GM11168 (cell line): ENCODE data around the gene HLA-DOB.

Source experiments
- in situ Hi-C: fragments of 300-500 bp; cut with MboI; formaldehyde crosslinking; loops from one replicate; pipeline ENCODE4 v1.12.0; 2022; ENCODE audit warnings: low sequenced_read_pairs; ENCODE audit not compliant: unreplicated experiment

The HLA-DOB gene

GRCh38 chr6:32843979-32844838 is 27.4 kb upstream of the HLA-DOB start, which contains the start of gene PSMB8:
Gene PSMB8, minus strand, starts transcription at chr6:32844047. Its CDS starts 51 bp downstream, at chr6:32843996.
- in situ Hi-C loops, result no loop called here

DNA sequence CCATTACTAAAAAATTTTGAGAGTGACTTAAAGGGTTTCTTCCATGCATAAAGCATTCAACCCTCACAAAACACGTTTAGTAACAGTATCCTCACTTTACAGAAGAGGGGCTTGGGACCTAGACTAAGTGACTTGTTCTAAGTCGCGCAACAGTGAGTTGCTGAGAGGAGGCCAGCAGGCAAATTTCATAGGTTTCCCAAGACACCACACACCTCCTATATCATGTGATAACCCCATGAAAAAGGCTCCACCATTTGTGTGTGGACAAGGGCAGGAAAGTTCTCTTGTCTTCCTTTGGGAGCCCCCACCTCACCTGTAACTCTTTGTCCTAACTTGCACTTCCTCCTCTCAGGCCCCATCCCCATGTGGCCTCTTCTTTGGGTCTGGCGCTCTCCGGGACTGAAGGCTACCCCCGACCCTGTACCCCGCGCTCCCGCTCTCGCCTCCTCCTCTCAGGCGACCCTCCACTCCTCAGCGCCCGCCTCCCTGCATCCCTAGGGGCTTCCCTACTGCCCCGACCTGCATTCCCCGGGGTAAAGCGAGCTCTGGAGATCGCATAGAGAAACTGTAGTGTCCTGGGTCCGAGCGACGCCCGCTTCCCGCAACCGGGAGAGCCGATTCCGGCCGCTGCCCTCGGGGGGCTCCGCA is 26.7 kb upstream of the HLA-DOB start:
- in situ Hi-C loops, result no loop called here

DNA sequence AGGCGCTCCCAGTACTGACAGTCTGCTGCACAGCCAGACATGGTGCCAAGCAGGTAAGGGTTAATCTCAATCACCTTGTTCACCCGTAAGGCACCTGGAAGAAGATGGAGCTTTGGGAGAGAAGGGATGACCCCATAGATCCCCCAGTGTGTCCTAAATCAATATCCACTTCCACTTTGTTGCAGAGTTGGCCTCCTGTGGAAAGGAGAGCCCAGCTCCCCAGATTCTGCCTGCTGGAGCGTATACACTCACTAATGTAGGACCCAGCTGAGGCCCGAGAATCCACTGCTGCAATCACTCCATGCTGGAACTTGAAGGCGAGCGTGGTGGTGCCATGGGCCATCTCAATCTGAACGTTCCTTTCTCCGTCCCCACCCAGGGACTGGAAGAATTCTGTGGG is 25.9 kb upstream of the HLA-DOB start:
- in situ Hi-C loops, result no loop called here

- in situ Hi-C loops, result no loop called here
These were observed 25.3 kb upstream of the HLA-DOB start for GRCh38 chr6:32842021-32842650.

GRCh38 chr6:32840604-32841246 is 23.9 kb upstream of the HLA-DOB start:
- in situ Hi-C loops, result no loop called here

DNA sequence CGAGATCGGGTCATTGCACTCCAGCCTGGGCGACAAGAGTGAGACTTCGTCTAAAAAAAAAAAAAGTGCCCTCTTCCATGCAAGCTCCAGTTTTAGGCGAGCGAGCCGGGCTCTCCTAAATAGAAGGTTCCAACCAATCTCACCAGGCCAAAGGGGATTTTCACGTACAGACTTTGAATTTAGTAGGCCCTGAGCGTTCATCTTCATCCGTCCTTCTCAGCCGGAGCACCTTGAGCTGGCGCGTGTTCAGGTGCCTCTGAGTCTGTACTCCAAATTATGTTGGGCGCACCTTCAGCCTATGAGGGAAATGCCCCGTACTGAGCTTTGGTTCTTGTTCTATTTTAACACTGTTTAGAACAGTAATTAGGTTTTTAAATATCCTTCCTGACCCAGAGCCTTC is 22.6 kb upstream of the HLA-DOB start:
- in situ Hi-C loops, result no loop called here

DNA sequence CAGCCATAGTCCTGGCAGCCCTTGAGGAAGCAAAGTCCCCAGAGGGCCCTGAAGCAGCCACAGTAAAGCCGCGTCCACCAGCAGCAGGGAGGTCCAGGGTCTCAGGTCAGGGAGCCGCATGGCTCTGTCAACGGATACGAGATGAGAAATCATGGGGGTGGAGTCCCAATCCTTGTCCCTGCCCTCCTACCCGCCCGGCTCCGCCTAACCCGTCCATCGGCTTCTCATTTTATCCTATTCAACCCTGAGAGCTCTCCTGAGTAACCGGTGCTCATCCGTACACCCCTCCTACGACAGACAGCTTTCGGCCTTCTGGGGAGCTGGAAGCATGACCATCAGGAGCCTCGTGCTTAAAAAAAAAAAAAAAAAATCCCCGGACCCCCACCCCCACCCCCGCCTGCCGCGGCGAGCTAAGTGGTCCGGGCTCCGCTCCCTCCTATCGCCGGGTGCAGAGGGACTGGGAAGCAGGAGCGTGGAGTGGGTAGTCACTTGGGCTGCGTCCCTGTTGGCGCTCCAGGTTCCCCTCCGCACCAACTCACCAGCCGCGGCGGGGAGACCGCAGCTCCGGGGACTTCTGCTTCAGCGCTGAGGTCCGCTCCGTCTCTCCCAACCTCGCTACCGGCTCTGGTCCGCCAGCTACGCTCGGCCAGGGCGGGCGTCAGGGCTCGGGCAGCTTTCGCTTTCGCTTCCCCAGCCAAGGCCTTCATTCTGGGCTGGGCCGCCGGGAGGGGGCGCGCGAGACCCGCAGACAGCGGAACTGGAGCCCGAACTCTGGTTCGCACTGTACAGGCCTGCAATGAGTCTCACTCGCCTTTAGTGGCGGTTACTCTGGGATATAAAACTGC is 21.5 kb upstream of the HLA-DOB start, which contains the start of gene TAP2:
TSS of gene TAP2 (minus strand) at position 626 of the 845 bp plus-strand sequence. CDS start at position 120, 506 bp downstream.
- in situ Hi-C loops, result no loop called here

DNA sequence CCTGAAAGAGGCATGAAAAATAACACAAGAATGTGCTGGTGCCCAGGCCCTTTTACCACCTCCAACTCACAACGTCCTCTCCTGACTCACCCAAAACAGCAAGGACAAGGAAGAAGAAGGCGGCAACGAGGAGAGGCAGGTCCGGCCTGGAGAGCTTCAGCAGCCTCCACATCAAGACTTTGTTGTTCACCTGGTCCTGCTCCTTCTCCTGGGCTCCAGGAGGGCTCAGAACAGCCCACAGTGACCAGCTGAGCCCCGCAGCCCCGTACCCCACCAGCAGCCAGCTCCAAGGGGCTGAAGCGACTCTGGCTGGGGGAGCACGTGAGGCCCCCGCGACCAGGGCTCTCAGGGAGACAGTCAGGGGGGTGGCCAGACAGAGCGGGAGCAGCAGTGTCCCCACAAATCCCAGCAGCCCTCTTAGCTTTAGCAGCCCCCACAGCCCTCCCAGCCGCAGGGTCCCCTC is 20.9 kb upstream of the HLA-DOB start:
- in situ Hi-C loops, result no loop called here

DNA sequence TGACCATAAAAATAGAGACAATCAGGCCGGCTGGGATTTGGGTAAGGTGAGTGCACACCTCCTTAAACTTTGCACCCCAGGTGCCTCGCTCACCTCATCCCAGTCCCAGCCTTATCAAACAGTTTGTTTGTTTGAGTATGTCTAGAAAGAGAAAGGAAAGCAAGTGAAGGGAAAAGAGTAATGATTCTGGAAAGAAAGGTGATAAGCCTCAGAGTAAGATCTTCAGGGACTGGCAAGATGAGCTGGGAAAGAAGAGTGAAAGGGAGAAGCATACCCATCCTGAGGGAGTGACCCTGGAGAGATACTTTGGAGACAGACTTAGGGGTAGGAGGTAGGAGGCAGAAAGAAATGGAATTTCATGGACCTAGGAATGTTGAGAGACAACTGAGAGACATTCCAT is 20.1 kb upstream of the HLA-DOB start:
- in situ Hi-C loops, result no loop called here

DNA sequence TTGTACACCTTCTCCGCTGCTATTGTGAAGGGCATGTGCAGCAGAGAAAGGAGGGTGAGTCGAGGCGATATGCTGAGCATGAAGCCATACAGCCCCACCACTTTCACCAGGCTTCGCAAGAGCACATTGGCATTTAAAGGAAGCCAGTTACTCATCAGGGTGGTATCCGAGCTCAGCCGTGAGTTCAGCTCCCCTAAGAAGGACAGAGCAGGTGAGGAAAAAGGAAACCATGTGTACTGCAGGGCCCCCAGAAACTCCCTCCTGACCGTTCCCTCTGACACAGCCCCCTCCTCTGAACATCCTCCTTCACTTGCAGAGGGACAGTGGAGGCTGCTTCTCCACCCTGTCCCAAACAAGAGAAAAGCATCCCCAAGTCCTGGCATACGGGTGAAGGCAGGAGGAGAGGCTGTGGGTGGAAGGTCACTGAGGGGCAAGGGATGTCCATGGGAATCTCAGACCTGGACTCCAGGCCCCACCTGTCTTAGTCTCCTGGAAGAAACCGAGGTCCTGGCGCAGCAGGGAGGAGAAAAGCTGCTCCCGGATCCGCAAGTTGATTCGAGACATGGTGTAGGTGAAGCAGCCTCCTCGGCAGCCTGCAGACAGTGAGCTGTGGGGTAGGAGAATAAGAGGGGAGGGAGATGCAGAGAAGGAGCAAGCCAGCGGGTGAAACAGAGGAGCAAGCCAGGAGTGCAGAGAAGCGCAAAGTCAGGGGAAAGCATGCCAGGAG is 18.5 kb upstream of the HLA-DOB start:
- in situ Hi-C loops, result no loop called here

- in situ Hi-C loops, result loop anchor here (5.0 kb wide), 1 partner anchor 39 kb away; no protein-coding TSS in a partner anchor
These were observed 16.9 kb upstream of the HLA-DOB start for GRCh38 chr6:32833664-32834063.

DNA sequence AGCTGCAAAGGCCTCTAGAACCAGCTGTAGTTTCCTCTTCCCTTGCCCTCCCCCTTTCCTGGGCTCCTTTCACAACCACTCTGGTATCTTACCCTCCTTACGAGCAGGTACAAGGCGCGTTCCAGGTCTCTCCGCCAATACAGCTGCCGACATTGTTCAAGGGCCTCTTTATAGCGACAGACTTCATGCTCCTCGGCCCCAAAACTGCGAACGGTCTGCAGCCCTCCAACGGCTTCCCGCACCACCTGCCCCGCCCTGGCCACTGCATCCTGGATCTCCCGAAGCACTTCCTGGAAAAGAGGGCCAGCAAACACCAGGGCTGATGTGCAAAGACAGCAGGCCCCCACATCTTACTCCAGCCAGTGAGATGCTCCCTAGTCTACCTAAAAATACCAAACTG is 15.7 kb upstream of the HLA-DOB start:
- in situ Hi-C loops, result loop anchor here (5.0 kb wide), 1 partner anchor 40 kb away; no protein-coding TSS in a partner anchor

- in situ Hi-C loops, result loop anchor here (5.0 kb wide), 1 partner anchor 41 kb away; no protein-coding TSS in a partner anchor
These were observed 14.1 kb upstream of the HLA-DOB start for GRCh38 chr6:32830936-32831335.

- in situ Hi-C loops, result loop anchor here (5.0 kb wide), 1 partner anchor 42 kb away; no protein-coding TSS in a partner anchor
These were observed 13.2 kb upstream of the HLA-DOB start for GRCh38 chr6:32830017-32830416.

GRCh38 chr6:32829495-32829894 is 12.7 kb upstream of the HLA-DOB start:
- in situ Hi-C loops, result no loop called here

DNA sequence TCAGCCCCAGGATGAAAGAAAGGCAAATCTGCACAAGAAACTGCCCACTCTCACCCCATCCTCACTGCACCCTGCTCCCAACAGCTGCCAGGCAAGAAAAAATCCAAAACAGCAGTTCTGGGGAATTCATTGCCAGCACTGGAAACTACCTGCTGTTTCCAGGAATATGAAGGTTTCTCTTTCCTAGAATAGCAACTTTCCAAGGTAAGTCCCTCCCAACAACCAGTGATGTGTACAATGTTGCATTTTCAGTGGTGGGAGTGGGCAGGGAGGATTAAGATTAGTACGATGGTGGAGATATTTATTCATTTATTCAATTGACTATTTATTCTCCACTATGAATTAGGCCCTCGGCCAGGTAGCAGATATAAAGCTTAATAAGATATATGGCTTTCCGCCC is 10.2 kb upstream of the HLA-DOB start:
- in situ Hi-C loops, result no loop called here

DNA sequence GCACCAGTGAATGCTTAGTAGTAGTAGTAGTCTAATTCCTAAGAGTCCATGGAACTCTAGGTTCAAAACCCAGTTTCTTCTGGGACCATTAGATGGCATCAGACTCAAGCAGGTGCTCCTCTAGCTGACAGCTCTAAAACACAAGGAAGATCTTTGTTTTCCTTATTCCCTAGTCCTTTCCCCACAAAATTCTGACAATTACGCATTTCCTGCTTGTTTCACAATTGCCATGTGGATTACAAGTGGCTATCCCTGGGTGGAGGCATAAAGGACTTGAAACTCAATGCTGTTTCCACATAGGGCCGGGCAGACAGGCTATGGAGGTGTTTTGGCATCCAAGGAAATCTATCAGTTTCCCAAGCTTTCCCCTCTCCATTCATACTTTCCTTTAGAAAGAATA is 9.2 kb upstream of the HLA-DOB start:
- in situ Hi-C loops, result no loop called here

GRCh38 chr6:32819729-32820128 is 2.9 kb upstream of the HLA-DOB start:
- in situ Hi-C loops, result no loop called here

GRCh38 chr6:32818867-32819266 is 2.1 kb upstream of the HLA-DOB start:
- in situ Hi-C loops, result no loop called here
